GM12801 (cell line): ENCODE data around the gene XYLT1.

ENCODE experiments used
- CTCF ChIP-seq: IDR thresholded peaks from one replicate; pipeline ENCODE4 v1.5.1; 2011; ENCODE audit warnings: control low read depth; ENCODE audit not compliant: insufficient read length; ENCODE audit errors: extremely low read depth

Gene XYLT1

GRCh38 chr16:17147942-17148341, 322.8 kb downstream of the XYLT1 start:
- no peak for TF ChIP-seq CTCF

- no peak for TF ChIP-seq CTCF
These were observed 325.7 kb downstream of the XYLT1 start for GRCh38 chr16:17145029-17145428.

- no peak for TF ChIP-seq CTCF
These were observed 326.3 kb downstream of the XYLT1 start for GRCh38 chr16:17144431-17144830.

- no peak for TF ChIP-seq CTCF
These were observed 327.0 kb downstream of the XYLT1 start for GRCh38 chr16:17143546-17144419.

GRCh38 chr16:17138801-17139200, 332.0 kb downstream of the XYLT1 start:
- no peak for TF ChIP-seq CTCF

GRCh38 chr16:17135439-17135838, 335.3 kb downstream of the XYLT1 start:
- no peak for TF ChIP-seq CTCF

GRCh38 chr16:17134586-17134985, 336.2 kb downstream of the XYLT1 start:
- TF ChIP-seq CTCF, result no peak
